ENCODE results near the gene IFI30. TPM values are rescaled to one million over a fixed set of nuclear protein-coding genes. Genes with fewer than 3 reads are reported as not detected.
A peak's percentile ranks its signal among the peaks of the same experiment; 100 is the strongest.

IFI30 gene
- total RNA-seq, 1 donor from 2014 or later, result 35.1 TPM

DNA sequence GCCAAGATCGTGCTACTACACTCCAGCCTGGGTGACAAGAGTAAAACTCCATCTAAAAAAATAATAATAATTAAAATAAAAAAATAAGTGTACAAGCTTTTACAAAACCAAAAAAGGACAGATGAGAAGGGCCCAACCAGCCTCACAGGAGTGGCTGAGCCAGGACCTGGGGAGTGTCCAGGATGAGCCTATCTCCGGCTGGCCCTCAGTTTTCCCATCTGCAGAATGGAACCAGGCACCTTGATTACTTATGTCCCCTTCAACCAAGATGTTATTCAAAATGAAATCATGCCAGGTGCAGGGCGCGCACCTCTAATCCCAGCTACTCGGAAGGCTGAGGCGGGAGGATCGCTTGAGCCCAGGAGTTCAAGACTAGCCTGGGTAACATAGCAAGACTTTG lies 9.5 kb upstream of the IFI30 start:
- Histone ChIP-seq H3K9me3 (no peaks in the 10 kb centered on the region), H3K4me1 (peaks cover 4 to 15% of the 10 kb centered on the region in 2 donors), H3K36me3 (peaks cover 52 to 53% of the 10 kb centered on the region in 2 donors), H3K4me3 (no peak overlapping the region), H3K27me3 (no peaks in the 10 kb centered on the region), H3K27ac (no peak overlapping the region)
- DNase-seq (ENCODE audit: low spot score in 2 of 2), result no peak
- TF ChIP-seq, protein P1, sequence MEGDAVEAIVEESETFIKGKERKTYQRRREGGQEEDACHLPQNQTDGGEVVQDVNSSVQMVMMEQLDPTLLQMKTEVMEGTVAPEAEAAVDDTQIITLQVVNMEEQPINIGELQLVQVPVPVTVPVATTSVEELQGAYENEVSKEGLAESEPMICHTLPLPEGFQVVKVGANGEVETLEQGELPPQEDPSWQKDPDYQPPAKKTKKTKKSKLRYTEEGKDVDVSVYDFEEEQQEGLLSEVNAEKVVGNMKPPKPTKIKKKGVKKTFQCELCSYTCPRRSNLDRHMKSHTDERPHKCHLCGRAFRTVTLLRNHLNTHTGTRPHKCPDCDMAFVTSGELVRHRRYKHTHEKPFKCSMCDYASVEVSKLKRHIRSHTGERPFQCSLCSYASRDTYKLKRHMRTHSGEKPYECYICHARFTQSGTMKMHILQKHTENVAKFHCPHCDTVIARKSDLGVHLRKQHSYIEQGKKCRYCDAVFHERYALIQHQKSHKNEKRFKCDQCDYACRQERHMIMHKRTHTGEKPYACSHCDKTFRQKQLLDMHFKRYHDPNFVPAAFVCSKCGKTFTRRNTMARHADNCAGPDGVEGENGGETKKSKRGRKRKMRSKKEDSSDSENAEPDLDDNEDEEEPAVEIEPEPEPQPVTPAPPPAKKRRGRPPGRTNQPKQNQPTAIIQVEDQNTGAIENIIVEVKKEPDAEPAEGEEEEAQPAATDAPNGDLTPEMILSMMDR (IDR thresholded peaks at IDR 0.05), result no peak
- intact Hi-C loops (cut with DNase I), result loop anchor here (5.0 kb wide), 1 partner anchor 88 kb away; no protein-coding TSS in a partner anchor

DNA sequence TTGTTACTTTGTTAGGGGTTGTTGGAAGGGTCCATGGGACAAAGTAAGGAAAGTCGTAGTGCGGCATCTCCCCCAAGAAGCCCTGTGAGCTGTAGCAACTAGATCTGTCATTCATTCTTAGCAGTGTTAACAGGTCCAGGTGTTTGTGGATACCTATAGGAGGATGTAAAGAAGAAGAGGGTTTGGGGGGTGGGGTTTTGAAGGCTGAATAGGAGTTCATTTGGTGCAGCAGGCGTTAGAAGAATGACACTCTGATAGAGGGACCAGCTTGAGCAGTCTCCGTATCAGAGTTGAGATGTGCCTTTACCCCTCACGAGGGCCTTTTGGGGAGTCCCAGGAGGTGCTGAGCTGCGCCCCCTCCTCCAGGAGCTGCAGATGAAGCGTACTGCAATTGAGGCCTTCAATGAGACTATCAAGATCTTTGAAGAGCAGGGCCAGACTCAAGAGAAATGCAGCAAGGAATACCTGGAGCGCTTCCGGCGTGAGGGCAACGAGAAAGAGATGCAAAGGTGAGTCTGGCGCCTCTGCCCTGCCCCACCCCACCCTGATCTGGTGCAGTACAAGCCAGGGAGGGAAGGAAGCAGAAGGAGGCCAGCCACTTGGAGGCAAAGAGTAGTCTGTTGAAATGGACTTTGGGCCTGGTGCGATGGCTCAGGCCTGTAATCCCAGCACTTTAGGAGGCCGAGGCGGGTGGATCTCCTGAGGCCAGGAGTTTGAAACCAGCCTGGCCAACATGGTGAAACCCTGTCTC lies 7.6 kb upstream of the IFI30 start:
- no peaks in the 10 kb centered on the region for H3K27me3 ChIP-seq
- no peaks in the 10 kb centered on the region for H3K9me3 ChIP-seq
- TF ChIP-seq, protein P1 (IDR thresholded peaks at IDR 0.05), result no peak
- intact Hi-C loops (cut with DNase I), result no loop called here
- no peak overlapping the region for H3K4me3 ChIP-seq
- H3K4me1 ChIP-seq, result peaks cover 2 to 8% of the 10 kb centered on the region in 2 donors
- peaks cover 52 to 53% of the 10 kb centered on the region in 2 donors for H3K36me3 ChIP-seq
- DNase-seq (ENCODE audit: low spot score in 2 of 2), result no peak
- no peak overlapping the region for H3K27ac ChIP-seq

DNA sequence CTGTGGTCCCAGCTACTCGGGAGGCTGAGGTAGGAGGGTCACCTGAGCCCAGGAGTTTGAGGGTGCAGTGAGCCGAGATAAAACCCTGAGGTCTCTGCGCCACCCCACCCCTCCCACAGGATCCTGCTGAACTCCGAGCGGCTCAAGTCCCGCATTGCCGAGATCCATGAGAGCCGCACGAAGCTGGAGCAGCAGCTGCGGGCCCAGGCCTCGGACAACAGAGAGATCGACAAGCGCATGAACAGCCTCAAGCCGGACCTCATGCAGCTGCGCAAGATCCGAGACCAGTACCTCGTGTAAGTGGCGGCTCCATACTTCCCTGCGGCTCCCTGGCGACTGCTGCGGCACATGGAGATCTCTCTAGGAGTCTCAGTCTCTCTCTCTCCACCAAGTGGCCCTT lies 6.6 kb upstream of the IFI30 start:
- DNase-seq (ENCODE audit: low spot score in 2 of 2), result no peak
- H3K36me3 ChIP-seq, result peaks cover 52 to 53% of the 10 kb centered on the region in 2 donors
- peaks cover 0 to under 1% of the 10 kb centered on the region in 2 donors for H3K4me1 ChIP-seq
- no peak overlapping the region for H3K27ac ChIP-seq
- H3K9me3 ChIP-seq, result no peaks in the 10 kb centered on the region
- H3K4me3 ChIP-seq, result no peak overlapping the region
- TF ChIP-seq, protein P1 (IDR thresholded peaks at IDR 0.05), result no peak
- no peaks in the 10 kb centered on the region for H3K27me3 ChIP-seq
- intact Hi-C loops (cut with DNase I), result no loop called here

DNA sequence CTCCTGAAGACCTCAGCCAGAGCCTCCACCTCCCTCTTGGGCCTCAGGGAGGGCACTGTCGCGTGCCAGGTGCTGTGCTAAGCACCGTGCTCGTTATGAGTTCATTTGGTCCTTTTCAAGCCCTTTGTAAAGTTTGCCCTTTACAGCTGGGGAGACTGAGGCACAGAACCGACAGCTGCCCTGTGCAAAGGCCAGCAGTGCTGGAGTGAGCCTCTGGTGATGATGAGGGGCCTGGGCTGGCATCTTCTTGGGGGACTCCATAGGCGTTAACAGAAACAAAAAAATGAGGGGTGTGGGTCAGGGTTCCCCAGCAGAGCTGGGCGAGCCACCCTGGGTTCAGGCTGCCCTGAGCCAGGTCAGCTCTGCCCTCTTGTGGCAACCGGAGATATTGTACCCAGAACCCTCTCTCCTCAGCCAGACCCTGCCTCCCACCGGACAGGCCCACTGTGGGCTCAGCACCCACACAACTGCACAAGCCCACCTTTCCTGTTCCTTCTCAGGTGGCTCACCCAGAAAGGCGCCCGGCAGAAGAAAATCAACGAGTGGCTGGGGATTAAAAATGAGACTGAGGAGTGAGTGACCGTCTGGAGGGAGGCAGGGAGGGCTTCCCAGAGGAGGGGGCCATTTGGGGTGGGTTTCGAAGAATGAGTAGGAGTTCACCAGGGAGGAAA lies 5.5 kb upstream of the IFI30 start:
- peaks cover 0 to under 1% of the 10 kb centered on the region in 2 donors for H3K4me1 ChIP-seq
- no peak for DNase-seq (ENCODE audit: low spot score in 2 of 2)
- TF ChIP-seq, protein P1 (IDR thresholded peaks at IDR 0.05), result peak; percentile 60 to 78 (median 75)
- H3K36me3 ChIP-seq, result peaks cover 44 to 46% of the 10 kb centered on the region in 2 donors
- no peaks in the 10 kb centered on the region for H3K27me3 ChIP-seq
- intact Hi-C loops (cut with DNase I), result no loop called here
- H3K4me3 ChIP-seq, result no peak overlapping the region
- H3K9me3 ChIP-seq, result no peaks in the 10 kb centered on the region
- H3K27ac ChIP-seq, result no peak overlapping the region

DNA sequence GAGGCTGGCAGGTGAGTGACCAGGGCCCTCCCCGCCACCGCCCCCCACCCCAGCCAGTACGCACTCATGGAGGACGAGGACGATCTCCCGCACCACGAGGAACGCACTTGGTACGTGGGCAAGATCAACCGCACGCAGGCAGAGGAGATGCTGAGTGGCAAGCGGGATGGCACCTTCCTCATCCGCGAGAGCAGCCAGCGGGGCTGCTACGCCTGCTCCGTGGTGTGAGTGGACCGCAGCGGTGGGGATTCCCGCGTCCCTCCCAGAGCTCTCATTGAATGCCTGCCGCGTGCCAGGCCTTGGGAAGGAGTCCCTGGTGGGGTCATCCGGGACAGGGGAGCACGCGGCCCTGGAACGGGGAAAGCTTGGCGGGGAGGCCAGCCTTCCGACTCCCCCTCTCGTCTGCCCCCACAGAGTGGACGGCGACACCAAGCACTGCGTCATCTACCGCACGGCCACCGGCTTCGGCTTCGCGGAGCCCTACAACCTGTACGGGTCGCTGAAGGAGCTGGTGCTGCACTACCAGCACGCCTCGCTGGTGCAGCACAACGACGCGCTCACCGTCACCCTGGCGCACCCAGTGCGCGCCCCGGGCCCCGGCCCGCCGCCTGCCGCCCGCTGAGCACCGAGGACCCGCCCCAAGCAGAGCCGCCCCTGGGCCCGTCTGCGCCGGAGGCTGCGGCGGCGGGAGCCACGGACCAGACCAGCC lies 4.8 kb upstream of the IFI30 start:
- Histone ChIP-seq H3K4me3 (no peak overlapping the region), H3K27ac (no peak overlapping the region), H3K9me3 (no peaks in the 10 kb centered on the region), H3K36me3 (peaks cover 40% of the 10 kb centered on the region in 2 donors), H3K27me3 (no peaks in the 10 kb centered on the region), H3K4me1 (peaks cover 0 to 7% of the 10 kb centered on the region in 2 donors)
- intact Hi-C loops (cut with DNase I), result no loop called here
- no peak for DNase-seq (ENCODE audit: low spot score in 2 of 2)
- TF ChIP-seq, protein P1 (IDR thresholded peaks at IDR 0.05), result no peak

All from ascending aorta (tissue), 2 donors.